ENCODE measurements around the gene DRAXIN. TPM values are rescaled to one million over a fixed set of nuclear protein-coding genes. Genes with fewer than 3 reads are reported as not detected.

The DRAXIN gene
- total RNA-seq, 1 experiment from 2014 or later, result 0.36 TPM

DNA sequence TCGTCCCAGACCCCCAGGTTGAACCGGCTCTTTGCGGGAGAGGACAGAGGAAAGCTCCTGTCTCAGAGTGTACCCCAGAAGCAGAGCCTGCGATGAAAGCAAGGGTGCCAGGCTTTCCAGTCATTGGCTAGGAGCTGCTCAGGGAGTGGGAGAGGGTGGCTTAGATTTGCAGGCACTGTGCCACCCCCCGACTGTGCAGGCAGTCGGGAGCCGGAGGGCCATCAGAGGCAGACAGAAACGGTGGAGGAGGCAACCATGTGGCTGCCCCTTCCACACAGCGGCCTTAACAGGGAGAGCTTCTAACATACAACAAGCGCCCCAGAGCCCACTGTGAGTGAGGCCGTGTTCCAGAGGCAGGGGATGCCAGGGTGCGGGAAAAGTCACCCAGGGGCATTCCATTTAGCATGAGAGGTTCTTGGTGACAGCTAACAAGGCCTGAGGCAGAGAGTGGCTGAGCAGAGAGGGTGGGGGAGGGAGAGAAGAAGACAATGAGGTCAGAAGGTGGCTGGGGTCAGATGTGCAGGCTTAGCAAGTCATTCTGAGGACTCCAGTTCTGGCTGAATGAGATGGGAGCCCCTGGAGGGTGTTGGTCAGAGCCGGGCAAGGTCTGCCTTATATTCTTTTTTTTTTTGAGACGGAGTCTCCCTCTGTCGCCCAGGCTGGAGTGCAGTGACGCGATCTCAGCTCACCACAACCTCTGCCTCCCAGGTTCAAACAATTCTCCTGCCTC is 61.0 kb downstream of the DRAXIN start:
- Histone ChIP-seq H3K27me3 (no peaks in the 10 kb centered on the region), H3K36me3 (no peaks in the 10 kb centered on the region; the same call in 1 of the 2 replicates), H3K4me3 (no peak overlapping the region), H3K9me3 (peaks cover 5% of the 10 kb centered on the region; the same call in 1 of the 2 replicates)
- no peak for DNase-seq

DNA sequence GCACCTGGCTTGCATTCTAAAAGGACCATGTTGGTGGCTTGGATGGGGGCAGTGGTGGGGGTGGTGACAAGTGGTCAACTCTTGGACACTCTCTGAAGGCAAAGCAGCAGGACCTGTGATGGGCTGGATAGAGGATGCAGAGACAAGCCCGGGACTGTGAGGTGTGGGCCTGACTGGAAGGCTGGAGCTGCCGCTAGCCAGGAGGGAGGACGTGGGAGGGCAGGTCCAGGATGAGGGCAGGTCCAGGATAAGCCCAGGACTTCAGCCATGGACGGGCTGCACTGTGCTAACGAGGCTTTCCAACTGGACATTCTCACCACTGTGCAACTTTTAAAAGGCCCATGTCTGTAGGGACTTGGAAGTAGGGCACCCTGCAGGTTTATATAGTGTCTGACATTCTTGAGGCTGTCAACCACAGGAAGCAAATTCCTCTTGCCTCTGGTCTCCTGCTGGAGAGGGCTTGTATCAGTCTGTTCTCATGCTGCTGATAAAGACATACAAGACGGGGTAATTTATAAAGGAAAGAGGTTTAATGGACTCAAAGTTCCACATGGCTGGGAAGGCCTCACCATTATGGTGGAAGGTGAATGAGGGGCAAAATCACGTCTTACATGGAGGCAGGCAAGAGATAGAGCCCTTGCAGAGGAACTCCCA is 62.2 kb downstream of the DRAXIN start:
- Histone ChIP-seq H3K27me3 (no peaks in the 10 kb centered on the region), H3K4me3 (no peak overlapping the region), H3K36me3 (no peaks in the 10 kb centered on the region; the same call in 1 of the 2 replicates), H3K9me3 (peaks cover 5% of the 10 kb centered on the region; the same call in 1 of the 2 replicates)
- DNase-seq, result no peak

DNA sequence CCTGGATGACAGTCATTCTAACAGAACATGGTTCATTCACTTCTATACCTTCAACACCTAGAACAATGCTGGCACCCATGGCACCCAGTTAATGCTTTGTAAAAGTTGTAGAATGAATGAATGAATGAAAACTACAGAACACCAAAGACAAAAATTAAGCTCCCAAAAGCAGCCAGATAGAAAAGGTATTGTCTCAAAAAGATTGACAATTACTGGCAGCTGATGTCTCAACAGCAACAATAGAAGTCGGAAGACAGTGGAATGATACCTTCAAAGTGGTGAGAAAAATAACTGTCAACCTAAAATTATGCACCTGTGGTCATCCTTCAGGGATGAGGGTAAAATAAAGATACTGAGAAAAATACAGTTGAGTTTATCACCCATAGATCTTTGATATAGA is 65.5 kb downstream of the DRAXIN start:
- DNase-seq, result no peak
- Histone ChIP-seq H3K9me3 (peaks cover 5% of the 10 kb centered on the region; the same call in 1 of the 2 replicates), H3K27me3 (no peaks in the 10 kb centered on the region), H3K36me3 (no peaks in the 10 kb centered on the region), H3K4me3 (no peak overlapping the region)

DNA sequence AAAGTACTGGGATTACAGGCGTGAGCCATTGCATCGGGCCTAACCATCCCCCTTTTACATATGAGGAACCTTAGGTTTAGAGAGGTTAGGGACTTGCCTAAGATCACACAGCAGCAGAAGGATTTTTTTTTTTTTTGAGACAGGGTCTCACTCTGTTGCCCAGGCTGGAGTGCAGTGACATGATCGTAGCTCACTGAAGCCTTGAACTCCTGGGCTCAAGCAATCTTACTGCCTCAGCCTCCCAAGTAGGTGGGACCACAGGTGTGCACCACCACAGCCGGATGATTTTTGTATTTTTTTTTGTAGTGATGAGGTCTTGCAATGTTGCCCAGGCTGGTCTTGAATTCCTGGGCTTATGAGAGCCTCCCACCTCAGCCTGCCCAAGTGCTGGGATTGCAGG is 68.3 kb downstream of the DRAXIN start:
- H3K4me3 ChIP-seq, result no peak overlapping the region
- no peaks in the 10 kb centered on the region for H3K36me3 ChIP-seq
- peaks cover 5% of the 10 kb centered on the region; the same call in 1 of the 2 replicates for H3K9me3 ChIP-seq
- H3K27me3 ChIP-seq, result no peaks in the 10 kb centered on the region
- DNase-seq, result no peak

DNA sequence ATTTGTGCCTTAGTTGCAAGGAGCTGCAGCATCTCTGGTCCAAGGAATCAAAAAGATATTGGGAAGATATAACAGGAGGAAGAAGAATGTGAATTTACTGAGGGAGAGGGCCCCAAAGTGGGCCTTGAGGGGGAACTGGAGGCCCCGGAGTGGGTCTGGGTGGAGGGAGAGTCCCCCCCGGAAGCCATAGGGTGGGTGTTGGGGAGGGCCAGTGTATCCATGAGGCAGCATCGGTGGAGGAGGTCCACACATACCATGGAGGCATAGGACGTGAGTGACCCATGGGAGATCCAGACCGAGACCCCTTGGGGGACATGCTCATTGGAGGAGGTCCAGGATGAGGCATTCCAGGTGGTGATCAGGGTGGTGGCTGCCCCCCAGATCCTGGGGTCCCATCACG is 69.8 kb downstream of the DRAXIN start:
- no peaks in the 10 kb centered on the region for H3K27me3 ChIP-seq
- DNase-seq, result no peak
- H3K36me3 ChIP-seq, result no peaks in the 10 kb centered on the region
- H3K9me3 ChIP-seq, result peaks cover 5% of the 10 kb centered on the region; the same call in 1 of the 2 replicates
- no peak overlapping the region for H3K4me3 ChIP-seq

DNA sequence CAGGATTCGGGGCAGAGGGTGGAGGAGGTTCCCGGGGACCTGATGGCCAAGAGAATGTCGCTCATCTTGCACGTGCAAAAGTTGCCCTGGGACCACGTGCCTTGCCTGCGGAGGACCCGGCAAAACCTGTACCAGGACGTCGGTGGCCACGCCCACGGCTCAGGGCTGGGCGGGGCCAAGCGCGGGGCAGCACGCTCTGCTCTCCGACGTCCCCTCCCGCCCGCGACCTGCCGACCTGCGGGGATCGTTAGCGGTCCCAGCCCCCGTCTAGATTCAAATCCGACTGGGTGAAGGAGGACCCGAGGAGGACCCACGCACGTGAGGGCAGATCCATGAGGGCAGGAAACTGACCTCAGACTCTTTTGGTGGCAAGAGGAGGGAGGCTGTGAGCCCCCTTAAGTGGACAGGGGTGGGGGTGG is 70.5 kb downstream of the DRAXIN start, which contains the start of gene C1orf167:
Gene C1orf167 (plus strand): TSS at position 206 of the 419 bp plus-strand sequence. CDS start 2,208 bp downstream, outside the sequence.
- H3K27me3 ChIP-seq, result no peaks in the 10 kb centered on the region
- peaks cover 4% of the 10 kb centered on the region; the same call in 1 of the 2 replicates for H3K9me3 ChIP-seq
- no peak within 1 kb of the TSS for H3K4me3 ChIP-seq
- no peak for DNase-seq
- no peaks in the 10 kb centered on the region for H3K36me3 ChIP-seq

DNA sequence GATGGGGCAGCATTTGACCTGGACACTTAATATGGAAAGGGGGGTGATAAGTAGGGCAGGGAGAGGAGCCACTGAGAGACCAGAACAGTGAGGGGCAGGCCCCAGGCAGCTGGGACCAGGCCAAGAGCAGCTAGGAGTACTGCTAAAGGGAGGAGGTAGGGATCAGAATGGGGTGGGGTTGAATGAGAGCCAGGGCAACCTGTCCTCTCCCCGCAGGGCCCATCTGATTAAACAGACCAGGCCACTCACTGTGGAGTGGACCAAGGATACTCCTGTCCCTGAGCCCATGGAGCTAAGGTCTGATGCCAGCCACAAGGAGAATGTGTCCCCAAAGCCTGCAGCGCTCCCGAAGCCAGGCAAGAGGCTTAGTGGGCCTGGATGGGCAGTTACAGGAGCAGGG is 72.6 kb downstream of the DRAXIN start:
- H3K9me3 ChIP-seq, result no peaks in the 10 kb centered on the region
- no peaks in the 10 kb centered on the region for H3K36me3 ChIP-seq
- no peaks in the 10 kb centered on the region for H3K27me3 ChIP-seq
- H3K4me3 ChIP-seq, result no peak overlapping the region
- DNase-seq, result no peak

DNA sequence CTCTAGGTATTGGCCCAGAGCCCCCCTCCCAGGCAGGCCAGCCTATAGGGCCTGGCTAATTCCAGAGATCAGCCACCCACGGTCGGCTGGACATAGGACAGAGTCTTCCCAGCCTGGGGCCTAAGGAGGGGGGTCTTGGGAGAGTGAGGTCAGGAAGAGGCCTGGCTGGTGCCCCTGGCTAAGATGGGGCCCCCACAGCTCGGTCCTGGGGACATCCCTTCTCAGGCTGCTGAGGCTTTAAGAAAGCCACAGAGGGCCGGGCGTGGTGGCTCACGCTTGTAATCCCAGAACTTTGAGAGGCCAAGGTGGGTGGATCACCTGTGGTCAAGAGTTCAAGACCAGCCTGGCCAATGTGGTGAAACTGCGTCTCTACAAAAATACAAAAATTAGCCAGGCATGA is 73.0 kb downstream of the DRAXIN start:
- DNase-seq, result no peak
- H3K9me3 ChIP-seq, result no peaks in the 10 kb centered on the region

DNA sequence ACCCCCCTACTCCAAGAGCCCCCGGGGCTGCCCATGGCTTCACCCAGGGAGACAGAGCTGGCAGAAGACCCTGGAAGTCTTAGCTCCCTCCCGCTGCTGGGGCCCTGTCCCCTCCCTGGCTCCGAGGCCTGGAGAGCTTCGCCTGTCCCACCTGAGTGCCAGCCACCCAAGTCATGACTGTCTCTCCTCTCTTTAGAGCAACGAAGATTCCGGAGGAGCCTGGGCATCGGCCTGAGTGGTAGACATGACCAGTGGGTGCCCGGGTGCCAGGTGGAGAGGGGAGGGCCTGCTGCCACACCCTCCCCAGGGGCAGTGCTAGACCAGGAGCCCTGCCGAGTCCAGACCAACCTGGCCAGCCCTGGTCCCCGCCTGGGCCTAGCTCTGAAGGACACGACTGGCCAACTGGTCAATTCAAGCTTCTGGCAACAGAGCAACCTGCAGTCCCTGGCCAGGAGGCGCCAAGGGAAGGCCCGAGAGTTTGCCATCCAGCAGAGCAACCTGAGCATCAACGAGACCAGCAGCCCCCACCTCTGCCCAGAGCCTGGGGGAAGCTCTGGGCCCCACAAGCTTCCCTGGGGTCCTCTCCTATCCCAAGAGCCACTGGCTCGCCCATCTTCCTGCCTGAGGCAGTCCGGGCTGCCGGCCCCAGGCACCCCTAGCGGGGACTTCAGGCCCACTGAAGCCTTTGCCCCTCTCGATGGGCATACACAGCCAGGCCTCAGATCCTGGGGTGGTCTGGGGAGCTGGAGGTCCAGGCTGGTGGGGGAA is 74.3 kb downstream of the DRAXIN start:
- H3K27me3 ChIP-seq, result no peaks in the 10 kb centered on the region
- no peaks in the 10 kb centered on the region for H3K9me3 ChIP-seq
- H3K36me3 ChIP-seq, result no peaks in the 10 kb centered on the region
- no peak for DNase-seq
- H3K4me3 ChIP-seq, result no peak overlapping the region

More for the DNA sequence above, 73.0 kb downstream of the DRAXIN start:
- Histone ChIP-seq H3K4me3 (no peak overlapping the region), H3K36me3 (no peaks in the 10 kb centered on the region), H3K27me3 (no peaks in the 10 kb centered on the region)

DNA sequence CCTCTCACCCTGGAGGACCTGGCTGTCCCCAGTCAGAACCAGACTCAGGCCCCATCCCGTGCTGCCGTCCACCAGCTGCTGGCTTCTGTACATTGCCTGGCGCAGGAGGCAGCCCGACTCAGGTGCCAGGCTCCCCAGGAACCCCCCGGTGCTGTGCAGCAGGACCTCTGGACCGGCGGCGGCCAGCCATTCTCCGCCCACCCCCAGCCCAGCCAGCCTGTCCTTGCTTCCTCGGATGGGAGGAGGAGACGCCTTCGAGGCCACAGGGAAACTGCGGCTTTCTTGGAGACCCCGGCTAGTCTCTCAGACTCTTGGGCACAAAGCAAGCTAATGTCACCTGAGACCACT is 74.9 kb downstream of the DRAXIN start:
- Histone ChIP-seq H3K4me3 (no peak overlapping the region), H3K36me3 (no peaks in the 10 kb centered on the region), H3K27me3 (no peaks in the 10 kb centered on the region), H3K9me3 (no peaks in the 10 kb centered on the region)
- DNase-seq, result no peak

DNA sequence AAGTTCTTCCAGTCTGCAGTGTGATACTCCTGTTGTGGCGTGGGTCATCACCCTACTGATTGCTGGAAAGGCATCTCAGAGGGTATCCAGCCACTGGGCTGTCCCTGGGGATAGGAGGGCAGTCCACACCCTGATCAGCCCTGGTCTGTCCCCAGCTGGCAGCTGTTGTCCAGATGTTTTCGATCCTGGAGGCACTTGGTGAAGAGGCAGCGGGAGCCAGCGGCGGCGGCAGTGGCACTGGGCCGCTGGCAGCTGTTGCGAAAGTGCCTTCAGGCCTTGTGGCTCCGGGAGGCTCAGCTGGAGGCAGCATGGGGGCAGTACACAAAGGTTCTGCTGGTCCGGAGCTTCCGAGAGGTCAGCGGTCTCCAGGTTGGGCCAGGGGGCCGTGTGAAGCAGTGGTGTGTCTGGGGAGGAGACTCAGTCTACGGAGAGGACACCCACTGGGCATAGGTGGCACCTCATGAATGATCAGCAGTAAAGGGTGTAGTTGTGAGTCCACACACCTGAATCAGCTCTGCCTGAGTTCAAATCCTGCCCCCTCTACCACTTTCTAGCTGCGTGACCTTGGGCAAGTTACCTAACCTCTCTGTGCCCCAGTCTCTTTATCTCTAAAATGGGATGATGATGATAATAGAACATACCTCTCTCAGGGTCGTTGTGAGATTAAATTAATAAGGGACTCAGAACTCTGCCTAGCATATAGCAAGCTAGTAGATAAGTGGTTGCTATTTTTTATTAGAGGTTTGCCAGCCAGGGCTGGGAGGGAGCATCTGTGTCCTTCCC is 76.6 kb downstream of the DRAXIN start:
- no peak for DNase-seq
- no peaks in the 10 kb centered on the region for H3K9me3 ChIP-seq
- no peak overlapping the region for H3K4me3 ChIP-seq
- H3K27me3 ChIP-seq, result no peaks in the 10 kb centered on the region
- no peaks in the 10 kb centered on the region for H3K36me3 ChIP-seq

DNA sequence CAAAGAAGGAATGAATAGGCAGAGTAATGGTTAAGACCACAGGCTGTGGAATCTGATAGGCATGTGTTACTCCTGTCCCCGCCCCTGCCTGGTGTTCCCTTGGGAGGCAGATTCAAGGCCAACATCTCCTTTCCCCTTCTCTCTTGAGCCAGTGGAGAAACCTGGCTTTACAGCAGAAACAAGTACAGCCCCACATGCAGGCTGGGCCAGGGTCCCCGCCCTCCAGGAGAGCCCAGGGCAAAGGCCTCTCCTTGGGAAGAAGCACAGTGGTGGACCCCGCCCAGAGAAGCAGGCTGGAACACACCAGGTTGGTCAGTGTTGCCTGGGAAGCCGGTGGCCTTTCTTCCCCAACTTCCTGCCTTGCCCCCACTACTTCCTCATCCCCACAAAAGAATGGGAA is 77.3 kb downstream of the DRAXIN start:
- Histone ChIP-seq H3K9me3 (no peaks in the 10 kb centered on the region), H3K4me3 (no peak overlapping the region), H3K36me3 (no peaks in the 10 kb centered on the region), H3K27me3 (no peaks in the 10 kb centered on the region)
- DNase-seq, result no peak

DNA sequence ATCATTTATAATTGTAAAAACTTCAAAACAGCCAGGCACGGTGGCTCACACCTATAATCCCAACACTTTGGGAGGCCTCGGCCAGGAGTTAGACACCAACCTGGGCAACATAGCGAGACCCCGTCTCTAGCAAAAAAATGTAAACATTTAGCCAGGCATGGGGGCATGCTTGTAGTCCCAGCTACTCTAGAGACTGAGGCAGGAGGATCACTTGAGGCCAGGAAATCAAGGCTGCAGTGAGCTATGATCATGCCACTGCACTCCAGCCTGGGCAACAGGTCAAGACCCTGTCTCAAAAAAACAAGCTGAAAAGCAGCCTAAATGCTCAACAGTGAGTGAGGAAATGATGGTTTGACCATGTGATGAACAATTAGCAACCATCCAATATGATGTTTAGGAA is 77.8 kb downstream of the DRAXIN start:
- Histone ChIP-seq H3K27me3 (no peaks in the 10 kb centered on the region), H3K4me3 (no peak overlapping the region), H3K9me3 (no peaks in the 10 kb centered on the region), H3K36me3 (no peaks in the 10 kb centered on the region)
- no peak for DNase-seq

DNA sequence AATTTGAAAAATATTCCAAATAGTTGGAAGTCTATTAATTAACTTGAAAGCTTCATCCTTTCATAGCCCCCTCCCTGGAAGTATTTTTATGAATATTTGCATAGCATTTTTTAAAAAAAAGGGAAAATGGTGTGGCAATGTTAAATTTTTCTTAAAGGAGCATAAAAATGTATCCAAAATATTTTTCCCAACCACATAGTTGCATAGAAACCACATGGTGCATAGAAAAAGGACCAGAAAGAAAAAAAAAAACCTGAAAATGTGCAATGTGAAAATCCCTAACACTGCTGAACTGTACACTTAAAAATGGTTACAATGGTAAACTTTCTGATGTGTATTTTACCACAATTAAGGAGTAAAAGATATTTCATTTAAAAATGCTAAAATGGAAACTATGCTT is 78.5 kb downstream of the DRAXIN start:
- Histone ChIP-seq H3K36me3 (no peaks in the 10 kb centered on the region), H3K9me3 (no peaks in the 10 kb centered on the region), H3K27me3 (no peaks in the 10 kb centered on the region), H3K4me3 (no peak overlapping the region)
- no peak for DNase-seq

DNA sequence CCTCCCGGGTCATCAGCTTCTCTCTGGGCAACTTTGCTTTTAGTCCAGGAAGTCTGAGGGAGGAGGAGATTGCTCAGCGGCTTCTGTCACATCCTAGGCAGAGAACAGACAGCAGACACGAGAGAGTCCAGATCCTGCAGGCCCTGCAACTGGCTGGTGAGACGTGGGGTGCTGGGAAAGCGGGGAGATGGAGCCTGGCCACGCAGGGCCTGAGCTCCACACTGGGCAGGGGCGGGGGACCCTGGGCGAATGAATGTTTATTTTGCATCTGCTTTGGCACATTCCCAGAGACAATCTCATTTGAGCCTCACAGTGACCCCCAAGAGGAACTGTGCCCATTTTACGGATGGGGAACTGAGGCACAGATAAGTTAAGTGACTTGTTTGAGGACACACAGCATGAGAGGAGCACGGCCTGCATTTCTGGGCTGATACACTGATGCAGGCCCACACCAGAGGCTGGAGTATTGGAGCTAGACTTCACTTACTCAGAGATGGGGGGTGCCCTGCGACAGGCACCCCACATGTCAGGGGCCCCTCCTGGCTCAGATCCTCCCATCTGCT is 80.1 kb downstream of the DRAXIN start:
- H3K36me3 ChIP-seq, result no peaks in the 10 kb centered on the region
- no peak overlapping the region for H3K4me3 ChIP-seq
- DNase-seq, result no peak
- no peaks in the 10 kb centered on the region for H3K27me3 ChIP-seq
- no peaks in the 10 kb centered on the region for H3K9me3 ChIP-seq

DNA sequence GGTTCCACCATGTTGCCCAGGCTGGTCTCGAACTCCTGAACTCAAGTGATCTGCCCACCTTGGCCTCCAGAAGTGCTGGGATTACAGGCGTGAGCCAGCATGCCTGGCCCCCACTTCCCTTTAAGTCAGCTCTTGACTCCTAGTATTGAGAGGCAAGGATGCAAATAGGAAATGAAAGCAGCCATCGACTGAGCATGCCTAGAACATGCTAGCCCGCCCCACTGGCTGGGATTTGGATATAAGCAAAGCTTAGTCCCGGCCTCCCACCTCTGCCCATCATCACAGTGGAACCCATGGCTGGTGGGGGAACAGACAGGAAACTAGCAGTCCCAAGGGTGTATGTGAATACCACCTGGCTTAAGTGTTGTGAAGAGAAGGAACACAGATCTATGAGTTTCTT is 80.9 kb downstream of the DRAXIN start:
- H3K27me3 ChIP-seq, result no peaks in the 10 kb centered on the region
- H3K9me3 ChIP-seq, result no peaks in the 10 kb centered on the region
- no peak overlapping the region for H3K4me3 ChIP-seq
- no peak for DNase-seq
- H3K36me3 ChIP-seq, result no peaks in the 10 kb centered on the region
